Stimulated activated CD8-positive, alpha-beta memory T cell treated with anti-CD3 and anti-CD28 coated beads, Interleukin-12 subunit alpha, Interleukin-12 subunit beta, amount 100 ng/mL, for 24 hours (primary cell): Measurements from ENCODE around the gene AKR1C4.
"Not testable (repeated sequence)": the region's sequence is repeated elsewhere in the genome, so short reads cannot be mapped to it uniquely, and the experiment has no call there.

Experiments used
- DNase-seq: peaks from one replicate; pipeline ENCODE4 v3.0.0-alpha.2; 2020; ENCODE audit errors: extremely low read depth

Gene AKR1C4

DNA sequence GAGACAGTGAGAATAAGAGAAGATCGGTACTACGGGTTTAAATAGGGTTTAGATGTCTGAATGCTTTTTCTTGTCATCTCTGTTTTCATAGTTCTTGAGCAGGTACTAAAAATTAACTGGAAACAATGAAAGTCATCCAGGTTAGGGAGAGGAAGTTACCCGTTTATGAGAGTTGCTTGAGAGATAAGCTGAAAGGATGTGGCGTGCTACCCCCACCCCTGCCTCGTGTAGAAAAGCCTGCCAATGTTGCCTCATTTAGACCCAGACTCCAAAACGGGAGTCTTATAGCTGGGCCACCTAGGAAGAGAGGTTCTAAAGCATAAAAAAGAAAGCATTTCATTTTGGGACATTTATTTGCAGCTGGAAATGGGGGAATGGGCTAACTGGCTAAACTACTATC lies 10.2 kb downstream of the AKR1C4 start:
- no peak for DNase-seq

DNA sequence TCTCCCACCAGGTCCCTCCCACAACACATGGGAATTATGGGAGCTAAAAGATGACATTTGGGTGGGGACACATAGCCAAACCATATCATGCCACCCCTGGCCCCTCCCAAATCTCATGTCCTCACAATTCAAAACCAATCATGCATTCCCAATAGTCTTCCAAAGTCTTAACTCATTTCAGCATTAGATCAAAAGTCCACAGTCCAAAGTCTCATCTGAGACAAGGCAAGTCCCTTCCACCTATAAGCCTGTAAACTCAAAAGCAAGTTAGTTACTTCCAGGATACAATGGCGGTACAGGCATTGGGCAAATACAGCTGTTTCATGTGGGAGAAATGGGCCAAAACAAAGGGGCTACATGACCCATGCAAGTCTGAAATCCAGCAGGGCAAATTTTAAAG lies 13.1 kb downstream of the AKR1C4 start:
- not testable (repeated sequence) for DNase-seq

- not testable (repeated sequence) for DNase-seq
Observed at GRCh38 chr10:5210261-5210660, 13.6 kb downstream of the AKR1C4 start.

DNA sequence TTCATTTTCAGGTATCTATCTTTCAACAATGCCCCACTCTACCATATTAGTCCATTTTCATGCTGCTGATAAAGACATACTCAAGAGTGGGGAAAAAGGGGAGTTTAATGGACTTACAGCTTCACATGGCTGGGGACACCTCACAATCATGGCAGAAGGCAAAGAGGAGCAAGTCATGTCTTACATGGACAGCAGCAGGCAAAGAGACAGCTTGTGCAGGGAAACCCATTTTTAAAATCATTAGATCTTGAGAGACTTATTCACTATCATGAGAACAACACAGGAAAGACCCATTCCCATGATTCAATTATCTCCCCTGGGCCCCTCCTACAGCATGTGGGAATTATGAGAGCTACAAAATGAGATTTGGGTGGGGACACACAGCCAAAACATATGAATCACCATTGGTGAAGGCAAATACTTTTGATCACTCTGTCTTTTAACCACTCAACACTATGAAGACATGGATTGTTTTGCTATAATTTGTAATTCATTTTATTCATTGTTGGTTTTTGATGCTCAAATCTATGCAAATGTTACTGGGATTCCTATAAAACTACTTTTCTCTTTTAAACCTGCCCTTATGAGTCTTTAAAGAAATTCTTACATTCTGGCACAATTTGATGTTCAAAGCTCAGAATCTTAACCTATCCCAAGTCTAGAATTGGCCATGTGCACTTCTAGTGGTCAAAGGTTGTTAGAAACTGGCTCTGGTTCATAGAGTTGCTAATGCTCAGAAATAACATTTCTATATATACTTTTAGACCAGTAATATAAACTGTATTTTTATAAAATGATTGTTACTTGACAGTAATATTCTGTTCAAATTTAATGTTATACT lies 15.3 kb downstream of the AKR1C4 start:
- no peak for DNase-seq

GRCh38 chr10:5216801-5217200 lies 20.2 kb downstream of the AKR1C4 start:
- no peak for DNase-seq

DNA sequence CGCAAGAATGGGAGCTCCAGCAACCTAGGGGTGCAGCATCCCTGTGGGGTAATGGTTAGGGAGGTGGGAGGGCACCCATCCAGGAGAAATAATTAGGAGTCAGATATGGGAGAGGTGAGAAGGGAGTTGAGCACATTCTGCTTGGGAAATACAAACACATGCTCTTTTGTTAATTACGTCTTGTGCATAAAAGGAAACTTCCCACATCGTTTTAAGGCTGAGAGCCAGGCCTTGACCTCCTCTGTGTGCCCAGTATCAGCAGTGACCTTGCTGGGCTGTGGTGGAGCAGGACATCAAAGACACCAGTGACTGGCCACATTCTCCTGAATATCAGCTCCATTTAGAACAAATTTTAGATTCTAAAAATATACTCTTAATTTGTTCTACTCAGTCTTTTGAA lies 22.6 kb downstream of the AKR1C4 start:
- DNase-seq: no peak

DNA sequence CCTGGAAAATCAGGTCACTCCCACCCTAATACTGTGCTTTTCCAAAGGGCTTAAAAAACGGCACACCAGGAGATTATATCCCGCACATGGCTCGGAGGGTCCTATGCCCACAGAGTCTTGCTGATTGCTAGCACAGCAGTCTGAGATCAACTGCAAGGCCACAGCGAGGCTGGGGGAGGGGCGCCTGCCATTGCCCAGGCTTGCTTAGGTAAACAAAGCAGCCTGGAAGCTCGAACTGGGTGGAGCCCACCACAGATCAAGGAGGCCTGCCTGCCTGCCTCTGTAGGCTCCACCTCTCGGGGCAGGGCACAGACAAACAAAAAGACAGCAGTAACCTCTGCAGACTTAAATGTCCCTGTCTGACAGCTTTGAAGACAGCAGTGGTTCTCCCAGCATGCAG lies 26.3 kb downstream of the AKR1C4 start:
- not testable (repeated sequence) for DNase-seq

DNA sequence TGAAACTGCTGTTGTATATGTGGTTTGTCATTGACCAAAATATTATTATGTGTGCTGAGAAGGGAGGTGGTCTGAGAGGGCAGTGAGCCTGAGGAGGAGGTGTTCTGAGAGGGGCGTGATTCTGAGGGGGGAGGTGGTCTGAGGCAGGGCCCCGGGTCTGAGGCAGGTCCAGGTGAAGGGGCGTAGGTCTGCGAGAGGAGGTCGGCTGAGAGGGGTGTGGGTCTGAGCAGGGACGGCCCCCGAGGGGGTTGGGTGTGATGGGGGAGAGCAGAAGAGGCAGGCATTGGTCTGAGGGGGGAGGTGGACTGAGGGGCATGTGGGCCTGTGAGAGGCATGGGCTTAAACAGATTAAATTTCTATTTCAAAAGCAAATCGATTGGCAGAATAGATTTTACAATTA lies 32.4 kb downstream of the AKR1C4 start:
- DNase-seq: no peak

- no peak for DNase-seq
Observed at GRCh38 chr10:5233324-5233723, 36.7 kb downstream of the AKR1C4 start.

DNA sequence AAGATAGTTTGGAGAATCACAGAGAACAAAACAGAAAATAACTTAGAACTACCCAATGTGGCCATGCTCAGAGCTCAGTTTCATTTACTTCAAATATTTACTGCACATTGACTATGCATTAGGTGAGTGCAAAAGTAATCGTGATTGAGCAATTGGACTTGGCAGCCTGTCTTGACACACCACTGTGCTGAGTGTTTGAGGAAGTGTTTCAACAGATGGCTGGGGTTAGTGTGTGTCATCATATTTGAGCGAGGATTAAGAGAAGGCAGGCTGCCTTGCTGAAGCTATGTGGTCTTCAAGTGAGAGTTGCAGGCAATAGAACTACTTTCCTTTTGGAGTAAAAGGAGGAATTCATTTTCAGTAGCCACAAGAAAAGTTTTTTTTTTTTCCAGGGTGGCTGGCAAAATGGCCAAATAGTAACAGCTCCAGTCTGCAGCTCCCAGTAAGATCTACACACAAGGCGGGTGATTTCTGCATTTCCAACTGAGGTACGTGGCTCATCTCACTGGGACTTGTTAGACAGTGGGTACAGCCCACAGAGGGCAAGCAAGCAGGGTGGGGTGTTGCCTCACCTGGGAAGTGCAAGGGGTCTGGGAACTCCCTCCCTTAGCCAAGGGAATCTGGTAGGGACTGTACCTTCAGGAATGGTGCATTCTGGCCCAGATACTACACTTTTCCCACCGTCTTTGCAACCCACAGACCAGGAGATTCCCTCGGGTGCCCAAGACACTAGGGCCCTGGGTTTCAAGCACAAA lies 37.6 kb downstream of the AKR1C4 start:
- no peak for DNase-seq

DNA sequence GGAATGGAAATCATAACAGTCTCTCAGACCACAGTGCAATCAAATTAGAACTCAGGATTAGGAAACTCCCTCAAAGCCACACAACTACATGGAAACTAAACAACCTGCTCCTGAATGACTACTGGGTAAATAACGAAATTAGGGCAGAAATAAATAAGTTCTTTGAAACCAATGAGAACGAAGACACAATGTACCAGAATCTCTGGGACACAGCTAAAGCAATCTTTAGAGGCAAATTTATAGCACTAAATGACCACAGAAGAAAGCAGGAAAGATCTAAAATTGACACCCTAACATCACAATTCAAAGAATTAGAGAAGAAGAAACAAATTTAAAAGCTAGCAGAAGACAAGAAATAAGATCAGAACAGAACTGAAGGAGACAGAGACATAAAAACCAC lies 40.9 kb downstream of the AKR1C4 start:
- not testable (repeated sequence) for DNase-seq

DNA sequence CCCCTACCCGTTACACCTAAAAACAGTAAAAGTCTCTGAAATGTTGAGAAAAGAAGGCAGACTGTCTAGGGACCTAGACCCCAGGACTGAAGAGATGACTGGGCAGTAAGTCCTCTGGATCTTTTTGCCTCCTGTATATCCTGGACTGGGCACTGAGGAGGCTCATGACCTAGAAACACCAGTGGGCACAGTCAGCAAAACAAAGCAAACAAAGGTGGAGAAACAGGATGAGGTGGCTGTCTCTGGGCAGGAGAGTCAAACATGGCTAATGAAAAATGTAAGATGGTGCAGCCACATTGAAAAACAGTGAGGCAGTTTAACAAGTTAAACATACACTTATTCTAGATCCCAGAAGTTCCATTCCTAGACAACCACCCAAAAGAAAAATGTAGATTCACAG lies 45.9 kb downstream of the AKR1C4 start:
- DNase-seq: no peak

DNA sequence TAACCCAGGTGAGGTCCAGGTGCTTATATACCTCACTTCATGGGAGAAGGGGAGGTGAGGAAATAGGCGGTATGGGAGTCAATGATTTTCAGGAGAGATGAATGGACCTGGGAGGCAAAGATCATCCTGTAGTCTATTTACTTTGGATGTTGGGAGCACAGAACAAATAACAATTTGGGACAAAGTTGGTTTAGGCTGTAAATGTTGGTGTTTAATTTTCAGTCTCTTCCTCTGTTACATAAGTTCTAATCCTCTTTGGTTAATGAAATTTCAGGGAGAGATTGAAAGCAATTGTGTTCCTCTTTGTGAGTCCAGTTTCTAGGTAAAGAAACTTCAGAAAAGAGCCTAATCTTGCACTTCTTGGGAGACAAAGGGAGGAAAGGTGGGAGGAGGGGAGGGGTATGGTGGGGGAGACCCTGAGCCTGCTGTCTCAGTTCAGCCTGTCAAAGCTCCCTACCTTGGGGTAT lies 46.9 kb downstream of the AKR1C4 start:
- no peak for DNase-seq

DNA sequence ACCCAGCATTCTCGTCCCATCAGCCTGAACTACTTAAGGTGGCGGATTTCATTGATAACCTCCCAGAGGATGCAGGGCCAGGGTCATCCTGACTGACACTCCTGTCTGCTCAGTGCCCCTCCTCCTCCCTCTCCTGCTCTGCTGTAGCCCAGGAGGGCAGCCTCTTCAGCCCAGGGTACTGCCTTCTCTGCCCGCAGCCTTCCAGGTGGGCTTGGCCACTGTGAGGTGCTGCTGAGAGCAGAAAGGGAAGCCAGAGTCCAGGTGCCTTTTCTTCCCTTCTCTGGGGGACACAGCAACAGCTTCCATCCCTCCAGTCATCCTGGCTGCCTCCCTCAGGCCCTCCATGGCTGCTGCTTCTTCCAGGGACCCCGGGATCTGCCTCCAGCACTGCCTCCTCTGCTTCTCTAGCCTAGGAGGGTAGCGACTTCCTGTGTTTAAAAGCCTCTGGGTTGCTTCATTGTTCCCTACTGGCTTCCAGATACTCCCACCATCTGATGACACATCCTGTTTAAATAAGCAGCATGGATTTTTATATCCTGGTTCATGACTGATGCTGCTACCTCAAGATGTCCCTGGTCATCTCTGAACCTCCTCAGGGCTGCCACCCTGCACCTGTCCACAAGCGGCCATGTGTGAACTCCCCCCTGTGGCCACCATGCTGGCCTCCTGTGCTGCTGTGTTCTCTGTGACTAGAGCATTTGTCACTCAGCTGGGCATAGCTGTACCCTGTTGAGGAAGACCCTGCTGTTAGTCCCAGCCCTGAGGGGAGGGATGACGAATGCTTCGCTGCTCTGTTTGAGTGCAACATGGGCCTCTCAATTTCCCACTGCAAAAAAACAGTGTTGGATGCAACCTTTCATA lies 55.8 kb downstream of the AKR1C4 start:
- no peak for DNase-seq

GRCh38 chr10:5254488-5254887 lies 57.9 kb downstream of the AKR1C4 start:
- no peak for DNase-seq

GRCh38 chr10:5257768-5258167 lies 61.1 kb downstream of the AKR1C4 start:
- DNase-seq: not testable (repeated sequence)

GRCh38 chr10:5259132-5259951 lies 62.7 kb downstream of the AKR1C4 start:
- DNase-seq: no peak

DNA sequence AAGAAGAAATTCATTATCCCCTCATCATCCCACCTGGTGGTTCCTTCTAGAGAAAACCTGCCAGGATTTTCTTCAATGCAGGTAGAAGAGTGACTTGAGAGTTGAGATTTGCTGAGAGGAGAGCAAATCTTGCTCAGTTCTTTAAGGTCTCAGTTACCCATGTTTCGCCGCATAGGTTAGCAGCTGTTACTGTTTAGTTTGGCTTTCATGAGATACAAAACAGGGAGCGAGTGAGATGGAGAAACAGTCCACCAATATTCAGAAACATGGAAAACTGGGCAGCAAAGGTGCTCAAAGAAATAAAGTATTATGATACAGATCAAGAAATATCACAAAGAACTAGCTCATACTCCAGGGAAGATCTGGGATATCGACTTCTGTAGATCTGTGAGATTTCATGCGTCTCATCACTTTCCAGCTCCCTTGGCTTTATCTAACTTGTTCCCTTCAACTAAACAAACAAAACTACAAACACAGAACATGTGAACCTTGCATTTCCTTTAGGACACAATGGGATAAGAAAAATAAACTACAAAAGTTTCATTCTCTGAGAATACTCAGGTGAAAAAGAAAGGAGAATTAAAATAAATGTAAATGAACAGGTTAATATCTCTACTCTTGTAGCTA lies 63.4 kb downstream of the AKR1C4 start:
- DNase-seq: no peak

DNA sequence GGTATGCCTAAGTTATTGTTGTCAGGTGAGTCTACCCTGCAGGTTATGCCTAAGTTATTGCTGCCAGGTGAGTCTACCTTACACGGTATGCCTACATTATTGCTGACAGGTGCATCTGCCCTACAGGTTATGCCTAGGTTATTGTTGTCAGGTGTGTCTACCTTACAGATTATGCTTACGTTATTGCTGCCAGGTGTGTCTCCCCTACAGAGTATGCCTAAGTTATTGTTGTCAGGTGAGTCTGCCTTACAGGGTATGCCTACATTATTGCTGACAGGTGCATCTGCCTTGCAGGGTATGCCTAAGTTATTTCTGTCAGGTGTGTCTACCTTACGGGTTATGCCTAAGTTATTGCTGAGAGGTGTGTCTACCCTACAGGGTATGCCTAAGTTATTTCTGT lies 64.2 kb downstream of the AKR1C4 start:
- no peak for DNase-seq

- DNase-seq: no peak
Observed at GRCh38 chr10:5265139-5265538, 68.5 kb downstream of the AKR1C4 start.

- DNase-seq: no peak
Observed at GRCh38 chr10:5266351-5266750, 69.7 kb downstream of the AKR1C4 start.
